Epithelial cell of proximal tubule (primary cell): ENCODE measurements around the gene ZNF562. TPM values are rescaled to one million over a fixed set of nuclear protein-coding genes. Genes with fewer than 3 reads are reported as not detected.

ENCODE experiments used
- DNase-seq: peaks from one replicate; pipeline ENCODE4 v3.0.0-alpha.2; 2011; ENCODE audit warnings: low read depth
- H3K4me3 ChIP-seq: 2 replicates; pipeline ENCODE4 v1.5.1; 2011; ENCODE audit warnings: low read depth, mild to moderate bottlenecking, low read length
- total RNA-seq: library from RNA; depleted of rRNA; stranded (reverse); fragments of >200 nt; gene quantifications from 2 replicates; pipeline ENCODE4 v1.2.3, GENCODE V29; 2015
- TF ChIP-seq, protein P1 (sequence below): conservative IDR thresholded peaks from 2 replicates; pipeline ENCODE4 v1.5.1; 2012; ENCODE audit warnings: low read depth, mild to moderate bottlenecking, low read length

The ZNF562 gene
- total RNA-seq, 1 donor from 2014 or later: 9.0 TPM

DNA sequence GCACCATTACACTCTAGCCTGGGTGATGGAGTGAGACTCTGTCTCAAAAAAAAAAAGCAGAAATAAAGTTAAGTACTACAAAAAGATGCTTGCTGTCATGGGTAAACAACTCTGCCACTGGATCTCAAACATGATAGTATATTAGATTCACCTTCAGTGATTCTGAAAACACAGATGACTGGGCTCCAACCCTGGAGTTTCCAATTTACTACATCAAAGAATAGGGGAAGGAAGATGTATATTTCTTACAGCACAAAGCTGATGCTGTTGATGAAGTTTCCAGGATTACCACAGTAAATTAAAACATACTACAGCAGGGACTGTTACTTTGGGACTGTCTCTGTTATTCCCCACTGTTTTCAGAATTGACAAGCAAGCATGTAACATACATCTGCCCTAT, 59.1 kb downstream of the ZNF562 start:
- TF ChIP-seq, protein P1, sequence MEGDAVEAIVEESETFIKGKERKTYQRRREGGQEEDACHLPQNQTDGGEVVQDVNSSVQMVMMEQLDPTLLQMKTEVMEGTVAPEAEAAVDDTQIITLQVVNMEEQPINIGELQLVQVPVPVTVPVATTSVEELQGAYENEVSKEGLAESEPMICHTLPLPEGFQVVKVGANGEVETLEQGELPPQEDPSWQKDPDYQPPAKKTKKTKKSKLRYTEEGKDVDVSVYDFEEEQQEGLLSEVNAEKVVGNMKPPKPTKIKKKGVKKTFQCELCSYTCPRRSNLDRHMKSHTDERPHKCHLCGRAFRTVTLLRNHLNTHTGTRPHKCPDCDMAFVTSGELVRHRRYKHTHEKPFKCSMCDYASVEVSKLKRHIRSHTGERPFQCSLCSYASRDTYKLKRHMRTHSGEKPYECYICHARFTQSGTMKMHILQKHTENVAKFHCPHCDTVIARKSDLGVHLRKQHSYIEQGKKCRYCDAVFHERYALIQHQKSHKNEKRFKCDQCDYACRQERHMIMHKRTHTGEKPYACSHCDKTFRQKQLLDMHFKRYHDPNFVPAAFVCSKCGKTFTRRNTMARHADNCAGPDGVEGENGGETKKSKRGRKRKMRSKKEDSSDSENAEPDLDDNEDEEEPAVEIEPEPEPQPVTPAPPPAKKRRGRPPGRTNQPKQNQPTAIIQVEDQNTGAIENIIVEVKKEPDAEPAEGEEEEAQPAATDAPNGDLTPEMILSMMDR: no peak
- no peak for DNase-seq
- no peak overlapping the region for H3K4me3 ChIP-seq

DNA sequence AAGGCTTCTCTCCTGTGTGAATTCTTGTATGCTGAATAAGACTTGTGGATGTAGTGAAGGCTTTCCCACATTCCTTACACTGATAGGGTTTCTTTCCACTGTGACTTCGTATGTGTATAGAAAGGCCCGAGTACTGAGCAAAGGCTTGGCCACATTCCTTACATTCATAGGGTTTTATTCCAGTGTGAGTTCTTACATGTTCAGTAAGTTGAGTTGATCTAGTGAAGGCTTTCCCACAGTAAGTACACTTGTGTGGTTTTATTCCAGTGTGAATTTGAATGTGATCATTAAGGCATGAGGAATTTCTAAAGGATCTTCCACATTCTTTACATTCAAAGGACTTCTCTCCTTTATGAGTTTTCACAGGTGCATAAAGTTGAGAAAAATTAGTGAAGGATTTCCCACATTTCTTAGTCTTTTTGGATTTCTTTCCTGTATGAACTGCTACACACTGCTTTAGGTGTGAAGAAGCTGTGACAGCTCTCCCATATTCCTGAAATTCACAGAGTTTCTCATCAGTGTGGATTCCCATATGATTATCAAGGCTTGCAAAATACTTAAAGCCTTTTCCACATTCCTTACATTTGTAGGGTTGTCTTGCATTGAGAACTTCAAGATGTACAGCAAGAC, 64.3 kb downstream of the ZNF562 start:
- H3K4me3 ChIP-seq: no peak overlapping the region
- TF ChIP-seq, protein P1: no peak
- no peak for DNase-seq

DNA sequence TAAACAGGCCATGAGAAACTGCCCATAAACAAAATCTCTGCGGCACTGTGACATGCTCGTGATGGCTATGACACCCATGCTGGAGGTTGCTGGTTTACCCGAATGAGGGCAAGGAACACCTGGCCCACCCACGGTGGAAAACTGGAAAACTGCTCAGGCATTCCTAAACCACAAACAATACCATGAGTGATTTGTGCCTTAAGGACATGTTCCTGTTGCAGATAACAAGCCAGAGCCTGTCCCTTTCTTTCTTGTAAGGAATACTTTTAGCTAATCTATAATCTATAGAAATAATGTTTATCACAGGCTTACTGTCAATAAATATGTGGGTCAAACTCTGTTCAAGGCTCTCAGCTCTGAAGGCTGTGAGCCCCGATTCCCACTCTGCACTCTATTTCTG, 66.0 kb downstream of the ZNF562 start:
- no peak for DNase-seq
- TF ChIP-seq, protein P1: no peak
- H3K4me3 ChIP-seq: no peak overlapping the region

DNA sequence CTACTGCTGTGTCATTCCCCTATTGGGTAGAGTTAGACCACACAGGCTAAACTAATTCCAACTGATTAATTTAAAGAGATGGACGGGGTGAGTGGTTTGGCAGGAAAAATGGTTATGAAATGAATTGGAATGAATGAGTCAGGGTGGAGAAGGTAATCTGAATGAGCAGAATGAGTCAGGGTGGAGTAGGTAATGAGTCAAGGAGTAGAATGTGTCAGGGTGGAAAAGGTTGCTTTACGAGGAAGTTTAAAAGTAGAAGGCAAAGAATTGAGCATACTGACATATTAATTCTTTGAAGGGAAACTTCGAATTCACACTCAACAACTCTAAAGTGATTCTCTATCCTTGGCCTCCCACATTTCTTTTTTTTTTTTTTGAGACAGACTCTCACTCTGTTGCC, 77.9 kb downstream of the ZNF562 start:
- TF ChIP-seq, protein P1: no peak

More for the DNA sequence above, 77.9 kb downstream of the ZNF562 start:
- DNase-seq: peak; percentile 49
- no peak overlapping the region for H3K4me3 ChIP-seq

Other genes starting within 250 kb of the ZNF562 start
- 5.6 and 9.1 TPM in 2 replicates for gene ZNF266, start 239.5 kb downstream of the ZNF562 start, total RNA-seq
- gene ZNF560, start 176.5 kb downstream of the ZNF562 start, total RNA-seq: 0.92 and 2.5 TPM in 2 replicates
- 8.8 and 14.8 TPM in 2 replicates for gene ZNF426, start 136.5 kb downstream of the ZNF562 start, total RNA-seq
- gene ZNF121, start 90.6 kb downstream of the ZNF562 start, total RNA-seq: 23.8 and 24.1 TPM in 2 replicates
- gene ZNF561, start 53.9 kb downstream of the ZNF562 start, total RNA-seq: 8.9 and 17.1 TPM in 2 replicates
- gene ZNF846, start 93.6 kb upstream of the ZNF562 start, total RNA-seq: 3.8 and 7.7 TPM in 2 replicates
- 23.9 and 26.7 TPM in 2 replicates for gene FBXL12, start 144.0 kb upstream of the ZNF562 start, total RNA-seq
- 534 and 748 TPM in 2 replicates for gene UBL5, start 152.8 kb upstream of the ZNF562 start, total RNA-seq
- gene PIN1, start 160.2 kb upstream of the ZNF562 start, total RNA-seq: 114 and 195 TPM in 2 replicates